GF-D8 (cell line): ENCODE data around the gene CSN2.
"Not testable (repeated sequence)": the region's sequence is repeated elsewhere in the genome, so short reads cannot be mapped to it uniquely, and the experiment has no call there.

Experiments used
- DNase-seq: peaks from one replicate; lab custom pipeline; 2025; lab: John Stamatoyannopoulos, UW

CSN2 gene, protein sequence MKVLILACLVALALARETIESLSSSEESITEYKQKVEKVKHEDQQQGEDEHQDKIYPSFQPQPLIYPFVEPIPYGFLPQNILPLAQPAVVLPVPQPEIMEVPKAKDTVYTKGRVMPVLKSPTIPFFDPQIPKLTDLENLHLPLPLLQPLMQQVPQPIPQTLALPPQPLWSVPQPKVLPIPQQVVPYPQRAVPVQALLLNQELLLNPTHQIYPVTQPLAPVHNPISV

DNA sequence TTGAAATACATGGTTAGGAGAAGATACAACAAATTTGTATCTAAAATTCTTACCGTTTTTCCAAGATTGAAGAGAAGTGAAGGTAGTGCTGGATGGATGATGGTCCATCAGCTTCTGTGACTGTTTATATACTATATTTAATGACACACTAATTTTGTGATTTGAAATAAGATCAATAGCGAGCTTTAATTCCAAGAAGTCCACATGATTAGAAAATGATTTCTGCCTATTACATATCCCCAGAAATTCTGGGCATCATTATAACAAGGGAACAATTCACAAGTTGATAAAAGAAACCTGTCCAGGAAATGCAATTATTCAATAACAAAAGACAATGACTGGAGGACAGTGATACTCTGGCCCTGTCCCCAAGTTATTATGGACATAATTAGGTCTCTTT, at the start of gene CSN2:
Gene CSN2, minus strand, starts transcription at position 101 of the 400 bp plus-strand sequence. CDS start 4,733 bp downstream, outside the sequence.
- no peak for DNase-seq

DNA sequence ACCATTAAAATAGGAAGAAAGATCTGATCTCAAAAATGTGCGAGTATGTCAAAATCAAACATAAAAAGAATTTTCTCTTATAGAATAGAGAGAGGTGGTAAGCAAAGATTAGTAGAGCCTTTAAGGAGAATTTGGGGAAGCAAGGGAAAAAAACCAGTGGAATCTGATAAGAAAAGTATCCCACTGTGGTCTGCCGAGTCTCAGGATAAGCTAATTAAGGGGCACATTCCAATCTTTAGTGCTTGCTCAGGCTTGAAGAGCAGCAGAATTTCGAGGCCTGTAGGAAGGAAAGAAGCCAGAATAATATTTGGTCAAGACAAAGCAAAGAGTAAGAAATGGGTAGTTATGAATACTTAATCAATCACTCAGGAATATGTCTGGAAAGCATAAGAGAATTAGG, 43.2 kb upstream of the CSN2 start:
- no peak for DNase-seq

GRCh38 chr4:70002507-70002906, 37.0 kb upstream of the CSN2 start:
- no peak for DNase-seq

- no peak for DNase-seq
Measured at GRCh38 chr4:70000711-70001110, 35.2 kb upstream of the CSN2 start.

- DNase-seq, result no peak
Measured at GRCh38 chr4:69999420-69999819, 33.9 kb upstream of the CSN2 start.

DNA sequence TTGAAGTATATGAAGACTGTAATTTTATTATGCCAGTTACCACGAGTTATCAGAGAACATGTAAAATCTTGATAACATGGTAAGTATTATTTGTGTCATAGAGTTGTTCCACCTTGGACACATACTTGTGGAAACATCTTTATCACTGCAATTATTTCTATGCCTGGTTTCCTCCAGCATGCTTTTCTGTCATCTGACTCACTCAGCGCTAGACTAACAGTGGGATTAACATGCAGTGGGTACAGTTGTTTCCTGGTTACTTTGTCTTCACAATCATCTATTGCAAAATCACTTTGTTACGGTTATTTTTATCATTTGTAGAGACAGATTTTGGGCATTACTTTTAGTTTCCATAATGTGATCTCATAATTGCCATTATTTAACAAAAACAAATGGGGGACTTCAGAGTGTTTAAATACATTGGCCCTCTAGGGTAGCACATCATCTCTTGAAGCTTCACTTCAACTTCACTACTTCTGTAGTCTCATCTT, 30.0 kb upstream of the CSN2 start, which contains the start of gene STATH:
Gene STATH, plus strand, starts transcription at position 441 of the 491 bp plus-strand sequence. CDS start 2,472 bp downstream, outside the sequence.
- no peak for DNase-seq

DNA sequence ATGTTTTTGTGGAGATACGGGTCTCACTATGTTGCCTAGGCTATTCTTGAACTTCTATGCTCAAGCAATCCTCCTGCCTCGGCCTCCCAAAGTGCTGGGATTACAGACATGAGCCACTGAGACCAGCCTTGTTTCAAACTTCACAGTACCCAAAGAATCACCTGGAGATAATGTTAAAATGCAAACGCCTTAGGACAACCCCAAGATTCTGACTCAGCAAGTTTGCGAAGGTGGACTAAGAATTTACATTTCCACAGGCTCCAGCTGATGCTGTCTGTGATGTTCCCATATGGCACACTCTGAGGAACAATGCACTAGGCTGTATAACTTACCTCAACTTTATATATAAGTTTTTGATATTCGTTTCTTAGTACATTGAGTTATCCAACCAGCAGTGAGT, 29.3 kb upstream of the CSN2 start:
- DNase-seq, result no peak

DNA sequence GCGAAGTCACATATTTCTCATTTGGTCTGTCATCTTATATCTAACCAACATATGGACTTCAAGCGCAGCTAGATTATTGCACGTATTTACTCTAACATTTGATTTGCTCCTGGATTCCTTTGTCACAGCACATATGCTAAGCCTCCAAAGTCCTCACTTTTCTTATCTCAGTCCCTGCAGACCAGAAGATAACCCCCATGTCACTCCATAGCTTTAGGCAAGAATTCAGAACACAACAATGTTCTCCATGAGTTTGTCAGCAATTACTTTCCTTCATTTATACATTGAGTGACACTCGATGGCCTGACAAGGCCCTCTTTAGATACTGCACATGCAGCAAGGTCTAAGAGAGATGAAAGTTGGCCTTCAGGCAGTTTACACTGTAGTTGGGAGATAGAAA, 25.5 kb upstream of the CSN2 start:
- no peak for DNase-seq

DNA sequence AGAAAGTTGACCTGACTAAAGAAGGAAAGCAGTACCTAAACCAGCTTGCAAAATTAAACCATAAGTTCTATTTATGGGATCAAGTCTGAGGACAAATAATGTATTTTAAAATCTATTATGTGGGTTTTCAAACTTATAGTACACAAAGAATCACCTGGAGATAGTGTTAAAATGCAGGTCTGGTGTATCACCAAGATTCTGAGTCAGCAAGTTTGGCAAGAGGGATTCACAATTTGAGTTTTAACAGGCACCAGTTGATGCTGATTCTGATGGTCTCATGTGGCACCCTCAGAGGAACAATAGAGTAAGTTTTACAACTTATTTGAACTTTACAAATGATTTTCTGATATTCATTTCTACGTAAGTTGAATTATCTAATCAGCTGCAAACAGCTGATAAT, 21.1 kb upstream of the CSN2 start:
- no peak for DNase-seq

- no peak for DNase-seq
Measured at GRCh38 chr4:69984030-69984443, 18.5 kb upstream of the CSN2 start.

DNA sequence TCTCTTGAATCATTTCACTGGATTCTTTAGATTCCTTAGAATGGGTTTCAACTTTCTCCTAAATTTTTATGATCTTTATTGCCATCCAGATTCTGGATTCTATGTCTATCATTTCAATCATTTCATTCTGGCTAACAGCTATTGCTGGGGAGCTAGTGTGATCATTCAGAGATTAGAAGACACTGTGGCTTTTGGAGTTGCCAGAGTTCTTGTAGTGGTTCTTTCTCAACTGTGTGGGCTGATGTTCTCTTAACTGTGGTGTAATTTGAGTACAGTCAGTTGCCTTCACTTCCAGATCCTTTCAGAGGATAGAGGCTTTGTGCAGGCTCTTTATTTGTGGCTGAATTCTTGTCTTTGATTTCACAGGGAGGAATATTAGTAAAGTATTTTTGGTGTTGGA, 12.1 kb upstream of the CSN2 start:
- no peak for DNase-seq

DNA sequence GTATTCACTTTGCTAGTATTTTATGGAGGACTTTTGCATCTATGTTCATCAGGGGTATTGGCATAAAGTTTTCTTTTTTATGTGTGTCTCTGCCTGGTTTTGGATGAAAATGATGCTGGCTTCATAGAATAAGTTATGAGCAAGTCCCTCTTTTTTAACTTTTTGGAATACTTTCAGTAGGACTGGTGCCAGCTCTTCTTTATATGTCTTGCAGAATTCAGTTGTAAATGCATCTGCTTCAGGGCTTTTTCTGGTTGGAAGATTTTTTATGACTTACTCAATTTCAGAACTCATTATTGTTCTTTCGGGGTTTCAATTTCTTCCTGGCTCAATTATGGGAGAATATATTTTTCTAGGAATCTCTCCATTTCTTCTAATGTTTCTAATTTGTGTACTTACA, 9.1 kb upstream of the CSN2 start:
- DNase-seq, result no peak

- DNase-seq, result no peak
Measured at GRCh38 chr4:69970071-69970470, 4.5 kb upstream of the CSN2 start.

DNA sequence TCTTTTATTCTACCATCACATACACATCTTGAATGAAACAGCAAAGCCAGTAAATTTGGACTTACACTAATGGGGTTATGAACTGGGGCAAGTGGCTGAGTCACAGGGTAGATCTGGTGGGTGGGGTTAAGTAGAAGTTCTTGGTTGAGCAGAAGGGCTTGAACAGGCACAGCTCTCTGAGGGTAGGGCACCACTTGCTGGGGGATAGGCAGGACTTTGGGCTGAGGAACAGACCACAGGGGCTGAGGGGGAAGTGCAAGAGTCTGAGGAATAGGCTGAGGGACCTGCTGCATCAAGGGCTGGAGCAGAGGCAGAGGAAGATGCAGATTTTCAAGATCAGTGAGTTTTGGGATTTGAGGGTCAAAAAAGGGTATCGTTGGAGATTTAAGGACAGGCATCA, 8.3 kb downstream of the CSN2 start:
- no peak for DNase-seq

GRCh38 chr4:69951602-69952001, 13.9 kb downstream of the CSN2 start:
- DNase-seq, result no peak

GRCh38 chr4:69936566-69936965, 29.0 kb downstream of the CSN2 start:
- DNase-seq, result no peak

- DNase-seq, result no peak
Measured at GRCh38 chr4:69934150-69934549, 31.4 kb downstream of the CSN2 start.

DNA sequence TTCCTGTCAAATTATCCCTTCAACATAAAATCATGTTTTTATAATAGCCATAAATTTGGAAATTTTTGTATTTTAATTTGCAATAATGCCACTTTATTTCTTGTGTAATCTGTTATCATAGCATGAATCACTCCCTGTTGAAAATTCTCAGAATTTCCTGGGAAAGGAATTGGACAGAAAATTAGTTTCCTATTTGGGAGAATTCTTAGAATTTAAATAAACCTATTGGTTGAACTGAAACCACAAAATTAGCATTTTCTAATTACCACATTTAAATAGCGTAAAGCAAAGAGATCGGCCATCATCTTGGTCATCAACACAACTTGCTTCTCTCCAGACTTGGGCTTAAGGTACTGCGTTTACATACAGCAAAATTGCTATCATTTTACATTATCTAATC, 34.8 kb downstream of the CSN2 start, which contains the start of gene CSN1S1:
Gene CSN1S1, plus strand, starts transcription at position 301 of the 400 bp plus-strand sequence. CDS start 1,488 bp downstream, outside the sequence.
- no peak for DNase-seq

- DNase-seq, result not testable (repeated sequence)
Measured at GRCh38 chr4:69923782-69924410, 41.6 kb downstream of the CSN2 start.

- DNase-seq, result no peak
Measured at GRCh38 chr4:69920874-69921273, 44.7 kb downstream of the CSN2 start.

- DNase-seq, result no peak
Measured at GRCh38 chr4:69910016-69910782, 55.3 kb downstream of the CSN2 start.

GRCh38 chr4:69909195-69909594, 56.3 kb downstream of the CSN2 start:
- DNase-seq, result no peak

DNA sequence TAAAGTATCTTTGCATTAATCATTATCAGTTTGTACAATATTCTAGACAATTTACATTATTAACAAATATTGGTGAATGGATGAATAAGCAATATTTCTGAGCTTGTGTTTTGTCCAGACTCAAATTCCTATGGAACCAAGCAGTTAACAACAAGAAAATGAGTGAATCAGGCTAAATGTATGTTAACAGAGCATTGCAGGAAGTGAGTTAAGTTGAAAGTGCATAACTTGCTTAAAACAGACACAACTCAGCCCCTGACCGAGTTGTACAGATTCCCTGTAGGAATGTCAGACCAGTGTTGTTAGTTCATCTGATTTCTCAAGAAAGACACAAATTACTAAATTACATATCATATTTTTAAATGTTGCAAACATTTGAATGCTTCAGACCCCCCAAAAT, 58.4 kb downstream of the CSN2 start:
- DNase-seq, result no peak
